GM21526 (cell line): ENCODE results near the gene KCNA10.

ENCODE experiments used
- ATAC-seq: cut with Tn5 transposase; IDR thresholded peaks from one replicate; pipeline ENCODE4 v1.9.1; 2021; ENCODE audit warnings: moderate library complexity; ENCODE audit not compliant: unreplicated experiment, low FRiP score

KCNA10 gene

GRCh38 chr1:110481968-110482623 is 36.9 kb downstream of the KCNA10 start:
- no peak for ATAC-seq

- ATAC-seq: no peak
Observed at GRCh38 chr1:110480356-110481096, 38.4 kb downstream of the KCNA10 start.

GRCh38 chr1:110478886-110479285 is 40.1 kb downstream of the KCNA10 start:
- ATAC-seq: no peak

GRCh38 chr1:110477967-110478640 is 40.9 kb downstream of the KCNA10 start:
- no peak for ATAC-seq

GRCh38 chr1:110477445-110477957 is 41.5 kb downstream of the KCNA10 start:
- ATAC-seq: no peak

GRCh38 chr1:110477041-110477440 is 41.9 kb downstream of the KCNA10 start:
- no peak for ATAC-seq

GRCh38 chr1:110476028-110476765 is 42.8 kb downstream of the KCNA10 start:
- no peak for ATAC-seq

GRCh38 chr1:110475362-110476027 is 43.5 kb downstream of the KCNA10 start:
- no peak for ATAC-seq

GRCh38 chr1:110474444-110474843 is 44.5 kb downstream of the KCNA10 start:
- no peak for ATAC-seq

- ATAC-seq: no peak
Observed at GRCh38 chr1:110472546-110472945, 46.4 kb downstream of the KCNA10 start.

GRCh38 chr1:110471131-110471530 is 47.8 kb downstream of the KCNA10 start:
- no peak for ATAC-seq
